Neural cell (in vitro differentiated cells): ENCODE measurements around the gene HSPB1.

ENCODE experiments used
- CTCF ChIP-seq: fragments of 450-650 bp; IDR thresholded peaks from 2 replicates; pipeline ENCODE4 v1.5.1; 2014; ENCODE audit warnings: antibody characterized with exemption, mild to moderate bottlenecking, moderate library complexity; ENCODE audit not compliant: poor library complexity, severe bottlenecking
- EP300 ChIP-seq: fragments of 450-650 bp; conservative IDR thresholded peaks from 2 replicates; pipeline ENCODE4 v1.6.1; 2014; ENCODE audit warnings: antibody characterized with exemption, mild to moderate bottlenecking, moderate library complexity; ENCODE audit not compliant: poor library complexity, severe bottlenecking
- EZH2 ChIP-seq: fragments of 200-600, 300-800 bp; shearing (Covaris generic), sonication (generic); IDR thresholded peaks from 2 replicates; pipeline ENCODE4 v1.6.1; 2014; ENCODE audit warnings: antibody characterized with exemption, low read length, borderline replicate concordance, mild to moderate bottlenecking; ENCODE audit not compliant: insufficient read depth, poor library complexity, severe bottlenecking
- MXI1 ChIP-seq: fragments of 450-650 bp; conservative IDR thresholded peaks from 2 replicates; pipeline ENCODE4 v1.6.1; 2014; ENCODE audit warnings: antibody characterized with exemption, mild to moderate bottlenecking; ENCODE audit not compliant: poor library complexity, severe bottlenecking
- POLR2AphosphoS5 ChIP-seq: IDR thresholded peaks from 2 replicates; pipeline ENCODE4 v1.6.1; 2012
- REST ChIP-seq: IDR thresholded peaks from 2 replicates; pipeline ENCODE4 v1.6.1; 2012; ENCODE audit warnings: borderline replicate concordance
- SMC3 ChIP-seq: fragments of 450-650 bp; conservative IDR thresholded peaks from 2 replicates; pipeline ENCODE4 v1.6.1; 2014; ENCODE audit warnings: antibody characterized with exemption, mild to moderate bottlenecking, moderate library complexity; ENCODE audit not compliant: poor library complexity
- TAF1 ChIP-seq: IDR thresholded peaks from 2 replicates; pipeline ENCODE4 v1.6.1; 2012; ENCODE audit warnings: low read depth

DNA sequence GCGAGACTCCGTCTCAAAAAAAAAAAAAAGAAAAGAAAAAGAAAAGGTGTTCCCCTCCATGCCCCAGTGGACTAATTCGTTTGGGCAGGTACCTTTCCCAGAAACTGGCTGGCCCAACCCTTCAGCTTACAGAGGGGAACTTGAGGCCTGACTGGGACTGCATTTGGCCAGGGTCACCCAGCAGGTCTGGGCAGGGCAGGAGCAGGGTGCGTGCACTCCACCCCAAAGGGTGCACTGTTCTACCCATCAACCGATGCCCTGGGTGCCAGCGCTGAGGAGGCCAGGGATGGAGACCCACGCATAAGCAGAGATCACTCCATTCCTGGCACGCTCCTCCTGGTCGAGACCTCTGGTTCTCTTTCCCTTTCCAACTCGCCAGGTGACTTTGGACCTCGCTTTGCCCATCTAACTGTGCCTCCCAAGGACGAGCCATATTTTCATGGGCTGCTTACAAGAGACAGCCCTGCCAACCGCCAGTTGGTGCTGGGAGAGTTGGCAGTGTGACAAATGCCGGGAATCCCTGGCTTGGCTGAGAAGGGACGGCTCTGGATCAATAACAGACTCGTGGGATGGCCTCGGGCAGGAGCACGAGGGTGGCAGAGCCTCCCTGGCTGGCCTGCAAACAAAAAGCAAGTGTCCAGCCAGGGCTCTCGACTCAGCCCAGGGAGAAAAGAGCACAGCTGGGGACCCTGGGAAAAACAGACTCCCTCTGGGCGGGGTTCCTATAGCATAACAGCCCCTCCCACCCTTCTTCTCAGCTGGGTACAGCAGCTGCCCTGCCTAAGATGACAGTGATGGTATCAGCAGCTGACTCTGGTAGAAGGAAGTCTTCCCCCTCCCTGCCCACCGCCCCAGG, 7.9 kb downstream of the HSPB1 start:
- no peak for TF ChIP-seq CTCF
- TF ChIP-seq MXI1, result no peak
- TF ChIP-seq EP300, result no peak
- no peak for TF ChIP-seq REST
- no peak for TF ChIP-seq EZH2
- TF ChIP-seq POLR2AphosphoS5, result no peak
- TF ChIP-seq TAF1, result no peak
- TF ChIP-seq SMC3, result no peak
